H9 (cell line): ENCODE measurements around the gene NEAT1. TPM values are rescaled to one million over a fixed set of nuclear protein-coding genes. Genes with fewer than 3 reads are reported as not detected.

Source experiments
- DNase-seq: peaks from one replicate; pipeline ENCODE4 v3.0.0-alpha.2; 2017
- H2AFZ ChIP-seq: one replicate; pipeline ENCODE4 v1.6.1; 2013; ENCODE audit warnings: mild to moderate bottlenecking, low read length, control low read depth, moderate library complexity
- H2AK5ac ChIP-seq: 2 replicates; pipeline ENCODE4 v1.6.1; 2013; ENCODE audit warnings: low read length, control low read depth, mixed read lengths; ENCODE audit not compliant: insufficient read length
- H2BK120ac ChIP-seq: one replicate; pipeline ENCODE4 v1.6.1; 2013; ENCODE audit warnings: low read depth, mild to moderate bottlenecking, low read length, control low read depth, inconsistent platforms; ENCODE audit not compliant: poor library complexity, severe bottlenecking
- H2BK12ac ChIP-seq: 2 replicates; pipeline ENCODE4 v1.6.1; 2013; ENCODE audit warnings: low read length, control low read depth, mixed read lengths, low read depth; ENCODE audit not compliant: insufficient read length
- H2BK15ac ChIP-seq: 2 replicates; pipeline ENCODE4 v1.6.1; 2013; ENCODE audit warnings: low read depth, low read length, control low read depth
- H2BK20ac ChIP-seq: one replicate; pipeline ENCODE4 v1.6.1; 2013; ENCODE audit warnings: low read depth, mild to moderate bottlenecking, low read length, control low read depth, inconsistent platforms; ENCODE audit not compliant: poor library complexity, severe bottlenecking
- H2BK5ac ChIP-seq: 2 replicates; pipeline ENCODE4 v1.6.1; 2013; ENCODE audit warnings: low read length, control low read depth, mixed read lengths; ENCODE audit not compliant: insufficient read length
- H3K14ac ChIP-seq: 2 replicates; pipeline ENCODE4 v1.6.1; 2013; ENCODE audit warnings: low read length, control low read depth; ENCODE audit not compliant: insufficient read depth
- H3K18ac ChIP-seq: 2 replicates; pipeline ENCODE4 v1.6.1; 2013; ENCODE audit warnings: low read depth, mild to moderate bottlenecking, mixed read lengths, low read length, control low read depth; ENCODE audit not compliant: insufficient read length
- H3K23ac ChIP-seq: 2 replicates; pipeline ENCODE4 v1.6.1; 2013; ENCODE audit warnings: low read length, control low read depth, mixed read lengths, low read depth; ENCODE audit not compliant: insufficient read length
- H3K23me2 ChIP-seq: 2 replicates; pipeline ENCODE4 v1.6.1; 2013; ENCODE audit warnings: low read depth, mild to moderate bottlenecking, mixed read lengths, low read length, control low read depth; ENCODE audit not compliant: insufficient read length, poor library complexity, severe bottlenecking
- H3K27ac ChIP-seq: 2 replicates; pipeline ENCODE4 v1.5.1; 2013; ENCODE audit warnings: low read length, control low read depth, mixed read lengths, low read depth; ENCODE audit not compliant: insufficient read length
- H3K27me3 ChIP-seq: 2 replicates; pipeline ENCODE4 v1.6.1; 2013; ENCODE audit warnings: low read length, control low read depth, inconsistent platforms; ENCODE audit not compliant: insufficient read depth
- H3K4ac ChIP-seq: 2 replicates; pipeline ENCODE4 v1.6.1; 2013; ENCODE audit warnings: low read depth, mild to moderate bottlenecking, control low read depth, inconsistent platforms, low read length, moderate library complexity
- H3K4me1 ChIP-seq: 2 replicates; pipeline ENCODE4 v1.6.1; 2013; ENCODE audit warnings: low read length, control low read depth, inconsistent platforms; ENCODE audit not compliant: insufficient read depth
- H3K4me2 ChIP-seq: 2 replicates; pipeline ENCODE4 v1.6.1; 2013; ENCODE audit warnings: low read length, control low read depth, mixed read lengths; ENCODE audit not compliant: insufficient read length, insufficient read depth
- H3K56ac ChIP-seq: 2 replicates; pipeline ENCODE4 v1.6.1; 2013; ENCODE audit warnings: low read depth, mild to moderate bottlenecking, mixed read lengths, low read length, control low read depth; ENCODE audit not compliant: insufficient read length
- H3K79me1 ChIP-seq: 2 replicates; pipeline ENCODE4 v1.6.1; 2013; ENCODE audit warnings: low read depth, mild to moderate bottlenecking, moderate library complexity, low read length, control low read depth, inconsistent platforms; ENCODE audit not compliant: insufficient read depth, poor library complexity, severe bottlenecking
- H3K79me2 ChIP-seq: 2 replicates; pipeline ENCODE4 v1.6.1; 2013; ENCODE audit warnings: low read length, control low read depth, inconsistent platforms; ENCODE audit not compliant: insufficient read depth
- H3K9ac ChIP-seq: 2 replicates; pipeline ENCODE4 v1.6.1; 2013; ENCODE audit warnings: low read length, control low read depth, mixed read lengths; ENCODE audit not compliant: insufficient read length; ENCODE audit errors: extremely low read depth
- H3K9me3 ChIP-seq: one replicate; pipeline ENCODE4 v1.6.1; 2013; ENCODE audit warnings: low read depth, low read length, inconsistent platforms; ENCODE audit not compliant: control insufficient read depth
- H3T11ph ChIP-seq: one replicate; pipeline ENCODE4 v1.6.1; 2013; ENCODE audit warnings: mild to moderate bottlenecking, low read length, control low read depth, inconsistent platforms
- H4K20me1 ChIP-seq: one replicate; pipeline ENCODE4 v1.6.1; 2013; ENCODE audit not compliant: control insufficient read depth, insufficient read length, insufficient read depth
- H4K5ac ChIP-seq: 2 replicates; pipeline ENCODE4 v1.6.1; 2013; ENCODE audit warnings: low read depth, mild to moderate bottlenecking, mixed read lengths, low read length, control low read depth; ENCODE audit not compliant: insufficient read length
- H4K8ac ChIP-seq: replicated peaks from 2 replicates; pipeline ENCODE4 v1.6.1; 2013; ENCODE audit warnings: low read length, control low read depth, mixed read lengths, low read depth; ENCODE audit not compliant: insufficient read length
- H4K91ac ChIP-seq: 2 replicates; pipeline ENCODE4 v1.6.1; 2013; ENCODE audit warnings: low read depth, mild to moderate bottlenecking, moderate library complexity, mixed read lengths, low read length, control low read depth; ENCODE audit not compliant: insufficient read length
- H3K27ac Mint-ChIP-seq, 3 experiments: 2 replicates in 2 of 3; 3 replicates in 1 of 3; pipeline ENCODE4 v1.8.0; 2020 to 2021; ENCODE audit warnings: mixed read lengths in 3 of 3, mild to moderate bottlenecking in 1 of 3, moderate library complexity in 1 of 3
- H3K27me3 Mint-ChIP-seq: 2 replicates; pipeline ENCODE4 v1.8.0; 2021; ENCODE audit warnings: low read depth, mild to moderate bottlenecking, moderate library complexity, mixed read lengths
- H3K36me3 Mint-ChIP-seq, 3 experiments: 2 replicates in 2 of 3; 3 replicates in 1 of 3; pipeline ENCODE4 v1.8.0; 2020 to 2021; ENCODE audit warnings: low read depth in 3 of 3, mixed read lengths in 3 of 3; ENCODE audit not compliant: insufficient read depth in 1 of 3
- H3K4me1 Mint-ChIP-seq, 2 experiments: 2 replicates each; pipeline ENCODE4 v1.8.0; 2020; ENCODE audit warnings: mixed read lengths in 2 of 2
- H3K4me3 Mint-ChIP-seq, 2 experiments: 2 replicates in 1 of 2; 3 replicates in 1 of 2; pipeline ENCODE4 v1.8.0; 2020 to 2021; ENCODE audit warnings: mild to moderate bottlenecking in 2 of 2, mixed read lengths in 2 of 2, moderate library complexity in 1 of 2
- H3K9me3 Mint-ChIP-seq, 2 experiments: 2 replicates in 1 of 2; 3 replicates in 1 of 2; pipeline ENCODE4 v1.8.0; 2020; ENCODE audit warnings: mild to moderate bottlenecking in 2 of 2, mixed read lengths in 2 of 2, moderate library complexity in 1 of 2
- WGBS: extraction: QIAGEN DNeasy Blood & Tissue Kit; methylation state at CpG from one replicate; pipeline ENCODE4 v1.1.7; 2013; ENCODE audit warnings: missing lambda C conversion rate, low lambda C conversion rate, mixed read lengths; ENCODE audit not compliant: insufficient read length; ENCODE audit errors: extremely low coverage; 5-methylcytosine and 5-hydroxymethylcytosine counted together
- total RNA-seq: library from RNA; stranded (reverse); gene quantifications from 2 replicates; pipeline ENCODE4 v1.2.1, GENCODE V29; 2021
- TF ChIP-seq, protein P1 (sequence below): fragments of 200-600 bp; sonication (generic); conservative IDR thresholded peaks from 3 replicates; pipeline ENCODE4 v1.8.0; 2021; ENCODE audit warnings: antibody characterized with exemption, mild to moderate bottlenecking

The NEAT1 gene
- total RNA-seq, 1 experiment from 2014 or later: 12.7 TPM

DNA sequence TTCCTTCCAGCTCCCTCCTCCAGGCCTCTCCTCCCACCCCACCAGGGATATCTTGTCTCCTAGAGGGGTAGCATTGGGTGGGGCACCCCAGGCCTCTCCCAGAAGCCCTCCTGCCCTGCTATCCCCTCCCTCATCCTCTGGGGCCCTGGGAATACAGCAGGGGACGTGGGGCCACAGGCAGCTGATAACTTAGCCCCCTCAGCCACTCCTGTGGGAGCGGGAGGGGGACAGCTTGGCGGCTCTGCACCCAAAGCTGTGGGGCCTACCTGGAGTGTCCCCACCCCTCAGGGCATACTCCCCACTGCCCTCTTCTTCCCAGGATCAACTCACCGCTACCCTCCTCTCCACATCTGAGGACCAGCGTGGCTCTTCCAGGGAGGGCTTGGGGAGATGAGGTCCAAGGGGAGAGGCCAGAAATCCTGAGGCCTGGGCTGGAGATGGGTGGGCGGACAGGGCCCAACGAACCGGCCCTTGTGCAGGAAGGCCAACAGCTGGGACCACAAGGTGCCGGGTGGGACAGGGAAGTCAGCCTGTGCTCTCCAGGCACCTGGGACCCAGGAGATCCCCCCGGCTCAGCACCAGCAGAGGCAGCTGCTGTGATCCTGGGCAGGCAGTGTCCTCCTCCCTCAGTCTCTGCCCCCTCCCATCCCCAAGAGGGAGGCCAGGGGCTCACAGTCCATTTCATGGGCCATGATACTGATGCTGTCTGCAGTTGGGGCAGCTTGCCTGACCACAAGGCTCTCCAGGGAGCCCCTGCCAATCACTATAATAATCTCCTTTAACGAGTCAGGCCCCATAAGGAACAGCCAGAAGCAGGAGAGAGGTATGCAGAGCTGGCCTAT is 23.2 kb downstream of the NEAT1 start:
- H3T11ph ChIP-seq: no peak overlapping the region
- H3K79me2 ChIP-seq: no peaks in the 10 kb centered on the region
- Mint-ChIP-seq H3K27ac (no peak overlapping the region), H3K27me3 (peaks cover 33% of the 10 kb centered on the region), H3K36me3 (peaks cover 2 to 4% (median 3%) of the 10 kb centered on the region in 3 experiments; a peak in 5 of 7 replicates), H3K9me3 (peaks cover 13 to 15% of the 10 kb centered on the region in 2 experiments), H3K4me1 (peaks cover 10 to 15% of the 10 kb centered on the region in 2 experiments), H3K4me3 (no peak overlapping the region)
- H2BK20ac ChIP-seq: no peak overlapping the region
- no peak overlapping the region for H4K8ac ChIP-seq
- H2BK5ac ChIP-seq: no peak overlapping the region
- H3K27me3 ChIP-seq: no peaks in the 10 kb centered on the region
- no peak overlapping the region for H3K23ac ChIP-seq
- H3K4me1 ChIP-seq: no peaks in the 10 kb centered on the region
- H2BK120ac ChIP-seq: no peak overlapping the region
- H3K79me1 ChIP-seq: no peaks in the 10 kb centered on the region
- no peaks in the 10 kb centered on the region for H3K9me3 ChIP-seq
- no peak overlapping the region for H4K5ac ChIP-seq
- no peak overlapping the region for H2AK5ac ChIP-seq
- H3K4me2 ChIP-seq: no peak overlapping the region
- no peak overlapping the region for H3K27ac ChIP-seq
- no CpG with 5 or more reads among the region's 11 CpGs for WGBS
- TF ChIP-seq, protein P1, sequence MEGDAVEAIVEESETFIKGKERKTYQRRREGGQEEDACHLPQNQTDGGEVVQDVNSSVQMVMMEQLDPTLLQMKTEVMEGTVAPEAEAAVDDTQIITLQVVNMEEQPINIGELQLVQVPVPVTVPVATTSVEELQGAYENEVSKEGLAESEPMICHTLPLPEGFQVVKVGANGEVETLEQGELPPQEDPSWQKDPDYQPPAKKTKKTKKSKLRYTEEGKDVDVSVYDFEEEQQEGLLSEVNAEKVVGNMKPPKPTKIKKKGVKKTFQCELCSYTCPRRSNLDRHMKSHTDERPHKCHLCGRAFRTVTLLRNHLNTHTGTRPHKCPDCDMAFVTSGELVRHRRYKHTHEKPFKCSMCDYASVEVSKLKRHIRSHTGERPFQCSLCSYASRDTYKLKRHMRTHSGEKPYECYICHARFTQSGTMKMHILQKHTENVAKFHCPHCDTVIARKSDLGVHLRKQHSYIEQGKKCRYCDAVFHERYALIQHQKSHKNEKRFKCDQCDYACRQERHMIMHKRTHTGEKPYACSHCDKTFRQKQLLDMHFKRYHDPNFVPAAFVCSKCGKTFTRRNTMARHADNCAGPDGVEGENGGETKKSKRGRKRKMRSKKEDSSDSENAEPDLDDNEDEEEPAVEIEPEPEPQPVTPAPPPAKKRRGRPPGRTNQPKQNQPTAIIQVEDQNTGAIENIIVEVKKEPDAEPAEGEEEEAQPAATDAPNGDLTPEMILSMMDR: no peak
- no peak overlapping the region for H3K56ac ChIP-seq
- H3K14ac ChIP-seq: 0 out of 2 replicates have a peak overlapping the region, but pooled peaks have one; percentile 22
- H4K91ac ChIP-seq: no peak overlapping the region
- H2AFZ ChIP-seq: no peak overlapping the region
- H3K23me2 ChIP-seq: no peaks in the 10 kb centered on the region
- no peak overlapping the region for H2BK12ac ChIP-seq
- H3K4ac ChIP-seq: no peak overlapping the region
- no peak overlapping the region for H3K9ac ChIP-seq
- no peak for DNase-seq
- H4K20me1 ChIP-seq: no peaks in the 10 kb centered on the region
- no peak overlapping the region for H2BK15ac ChIP-seq
- H3K18ac ChIP-seq: no peak overlapping the region
